ENCODE results near the gene STXBP6.

STXBP6 gene

DNA sequence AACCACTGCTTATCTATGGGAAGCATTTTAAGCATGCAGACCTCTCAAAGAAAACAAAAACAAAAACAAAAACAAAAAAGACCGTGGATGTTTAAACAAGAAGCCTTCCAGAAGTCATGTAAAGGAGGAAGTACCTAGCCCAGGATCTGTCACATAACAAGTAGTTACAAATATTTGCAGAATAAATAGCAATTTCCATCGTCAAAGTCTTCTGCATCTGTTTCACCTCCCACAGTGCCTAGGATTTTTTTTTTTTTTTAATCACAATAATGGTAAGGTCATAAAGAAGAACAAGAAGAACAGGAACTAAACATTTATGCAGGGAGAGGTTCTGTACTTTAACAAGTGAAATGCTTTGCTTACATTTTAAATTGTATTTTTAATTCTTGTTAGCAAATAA is 2.4 kb upstream of the STXBP6 start:
- DNase-seq (ENCODE audit: low read depth in 2 of 2): no peak

GRCh38 chr14:25050269-25051150 is 563 bp upstream of the STXBP6 start:
- no peak for DNase-seq (ENCODE audit: low read depth in 2 of 2)

DNA sequence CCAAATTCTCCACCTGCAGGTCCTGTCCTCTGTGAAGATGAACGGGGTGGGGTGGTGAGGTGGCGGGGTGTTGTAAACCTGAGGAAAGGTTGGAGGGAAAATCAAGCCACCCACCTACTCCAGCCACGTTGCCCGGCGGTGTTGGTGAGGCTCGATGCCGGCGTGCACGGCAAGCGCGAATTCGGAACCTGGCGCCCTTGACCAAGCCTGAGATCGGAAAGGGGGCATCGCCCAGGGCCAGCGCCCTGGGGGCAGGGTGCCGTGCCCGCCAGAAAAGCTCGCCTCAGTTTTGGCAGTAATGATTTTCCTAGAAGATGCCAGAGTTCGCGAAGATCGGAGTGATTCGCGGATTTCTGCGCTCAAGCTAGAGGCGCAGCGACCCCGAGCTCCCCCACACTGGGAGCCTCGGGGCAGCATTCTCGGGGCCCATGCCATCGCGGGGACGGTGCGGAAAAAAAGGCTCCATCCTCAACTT is 817 bp downstream of the STXBP6 start:
- no peak for DNase-seq (ENCODE audit: low read depth in 2 of 2)

GRCh38 chr14:25048170-25049016 is 1.6 kb downstream of the STXBP6 start:
- no peak for DNase-seq (ENCODE audit: low read depth in 2 of 2)

DNA sequence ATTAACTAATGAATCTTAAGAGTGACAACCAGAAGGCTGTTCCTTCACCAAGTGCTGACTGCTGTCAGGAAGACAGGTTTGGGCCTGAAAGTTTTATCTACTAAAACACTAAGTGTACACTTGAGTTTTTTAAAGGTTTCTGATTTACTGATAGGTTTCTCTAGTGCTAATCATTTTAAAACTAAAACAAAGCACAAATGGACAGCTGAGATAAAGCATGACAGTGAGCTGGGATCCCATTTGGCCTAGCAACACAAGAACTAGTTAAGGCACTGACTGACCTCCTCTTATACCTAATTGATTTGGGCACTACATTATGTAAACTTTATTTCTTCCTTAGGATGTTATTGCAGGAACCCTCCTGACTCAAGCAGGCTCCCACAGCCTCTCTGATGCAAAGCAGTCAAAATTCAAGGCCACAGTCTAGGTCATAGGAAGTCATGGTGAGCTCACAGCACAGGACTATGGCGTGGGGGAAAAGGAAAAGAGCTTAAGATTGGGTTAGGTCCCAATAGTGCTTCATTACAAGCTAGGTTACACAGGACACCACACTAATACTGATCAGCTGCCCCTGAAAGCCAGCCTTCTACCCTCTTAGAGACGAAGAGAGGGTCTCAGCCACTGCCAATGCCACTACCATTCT is 3.5 kb downstream of the STXBP6 start:
- no peak for DNase-seq (ENCODE audit: low read depth in 2 of 2)

GRCh38 chr14:25044106-25044698 is 5.7 kb downstream of the STXBP6 start:
- DNase-seq (ENCODE audit: low read depth in 2 of 2): no peak

DNA sequence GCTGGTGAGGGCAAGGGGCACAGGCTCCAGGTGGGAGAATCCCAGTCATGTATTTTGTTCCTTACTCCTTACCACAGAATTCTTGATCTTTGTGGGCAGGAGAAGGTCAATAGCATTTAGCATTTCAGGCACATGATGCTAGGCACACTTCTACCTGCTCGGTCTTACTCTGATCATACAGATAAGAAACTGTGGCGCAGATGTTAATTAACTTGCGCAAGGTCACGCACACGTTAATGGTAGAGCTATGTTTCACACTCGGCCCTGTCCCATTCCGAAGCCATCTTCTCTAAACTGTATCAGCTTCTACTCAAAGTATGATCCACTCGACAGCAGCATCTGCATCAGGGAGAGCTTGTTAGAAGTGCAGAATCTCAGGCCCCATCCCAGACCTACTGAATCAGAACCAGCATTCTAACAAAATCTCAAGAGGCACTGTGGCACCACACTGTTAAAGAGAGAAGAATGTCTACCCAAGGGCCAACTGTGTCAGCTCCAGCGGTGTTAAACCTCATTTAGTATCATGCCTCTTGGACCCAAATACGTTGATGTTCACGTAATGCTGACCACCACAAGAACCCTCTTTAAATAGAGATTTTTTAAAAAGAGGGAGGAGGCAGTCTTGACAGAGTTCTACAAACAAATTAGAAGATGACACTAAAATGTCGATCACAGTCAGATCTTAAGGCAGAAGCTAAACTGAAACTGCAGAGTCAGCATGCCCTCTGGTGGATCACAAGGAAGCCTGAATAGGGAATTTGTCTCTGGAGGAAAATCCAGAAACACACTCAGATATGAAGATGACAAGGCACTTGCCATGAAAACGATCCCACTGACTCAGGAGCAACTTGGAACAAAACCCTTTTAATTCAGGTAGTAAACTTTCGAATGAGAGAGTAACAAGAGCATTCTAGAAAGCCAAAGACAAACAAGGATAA is 7.3 kb downstream of the STXBP6 start:
- DNase-seq (ENCODE audit: low read depth in 2 of 2): no peak

DNA sequence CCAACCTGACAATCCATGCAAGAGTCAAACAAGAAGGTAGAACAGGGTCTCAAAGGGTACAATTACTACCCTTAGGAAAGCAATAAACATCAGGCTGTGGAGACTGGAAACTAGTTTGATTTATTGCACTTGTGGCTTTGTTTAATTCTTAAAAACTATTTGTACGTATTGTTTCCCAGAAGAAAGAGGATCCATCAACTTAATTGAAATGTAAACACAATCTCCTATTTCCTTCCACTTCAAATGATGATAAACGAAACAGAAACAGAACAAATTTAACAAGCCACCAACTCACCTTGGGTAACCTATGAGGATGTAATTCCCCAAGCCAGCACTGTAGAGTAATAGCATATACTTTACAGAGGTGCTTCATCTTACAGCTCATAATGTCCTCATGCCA is 8.0 kb downstream of the STXBP6 start:
- no peak for DNase-seq (ENCODE audit: low read depth in 2 of 2)

DNA sequence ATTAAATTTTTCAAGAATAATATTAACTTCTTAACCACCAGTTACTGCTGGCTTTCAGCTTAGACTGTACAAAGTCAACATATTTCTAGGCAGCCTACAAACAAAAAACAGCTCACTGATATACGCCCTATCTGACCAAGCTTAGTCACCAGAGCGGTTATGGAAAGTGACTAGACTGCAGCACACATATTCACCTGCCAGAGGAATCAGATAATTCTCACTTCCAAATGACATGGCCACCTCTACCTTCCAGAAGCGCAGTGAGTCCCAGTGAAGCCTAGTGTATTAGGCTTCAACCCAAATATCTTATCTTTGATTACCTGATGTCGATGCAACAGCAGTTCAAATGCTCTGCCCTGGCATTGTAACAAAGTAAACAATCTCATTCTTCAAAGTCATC is 8.5 kb downstream of the STXBP6 start:
- DNase-seq (ENCODE audit: low read depth in 2 of 2): no peak

GRCh38 chr14:25039933-25040332 is 10.0 kb downstream of the STXBP6 start:
- no peak for DNase-seq (ENCODE audit: low read depth in 2 of 2)

DNA sequence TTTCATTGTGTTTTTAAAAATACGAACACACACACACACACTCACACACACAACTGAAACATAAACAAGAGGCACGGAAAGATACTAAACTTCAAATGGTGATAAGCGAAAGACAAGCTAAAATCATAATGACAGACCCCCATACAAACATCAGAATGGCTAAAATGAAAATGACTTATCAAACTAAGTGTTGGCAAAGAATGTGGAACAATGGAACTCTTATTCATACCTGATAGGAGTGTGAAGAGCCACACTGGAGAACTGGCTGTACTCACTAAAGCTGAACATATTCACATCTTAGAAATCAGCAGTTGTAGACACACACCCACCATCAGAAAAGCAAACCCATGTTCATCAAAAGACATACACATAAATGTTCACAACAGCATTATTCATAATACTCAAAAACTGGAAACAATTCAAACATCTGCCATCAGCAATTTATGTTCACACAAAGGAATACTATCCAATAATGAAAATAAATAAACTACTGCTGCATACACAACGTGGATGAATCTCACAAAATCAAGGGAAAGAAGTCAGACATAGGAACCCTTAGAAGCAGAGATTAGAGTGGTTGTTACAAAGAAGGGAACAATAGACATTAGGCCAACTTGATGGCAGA is 11.8 kb downstream of the STXBP6 start:
- DNase-seq (ENCODE audit: low read depth in 2 of 2): no peak

- no peak for DNase-seq (ENCODE audit: low read depth in 2 of 2)
Observed at GRCh38 chr14:25037032-25037431, 12.9 kb downstream of the STXBP6 start.

DNA sequence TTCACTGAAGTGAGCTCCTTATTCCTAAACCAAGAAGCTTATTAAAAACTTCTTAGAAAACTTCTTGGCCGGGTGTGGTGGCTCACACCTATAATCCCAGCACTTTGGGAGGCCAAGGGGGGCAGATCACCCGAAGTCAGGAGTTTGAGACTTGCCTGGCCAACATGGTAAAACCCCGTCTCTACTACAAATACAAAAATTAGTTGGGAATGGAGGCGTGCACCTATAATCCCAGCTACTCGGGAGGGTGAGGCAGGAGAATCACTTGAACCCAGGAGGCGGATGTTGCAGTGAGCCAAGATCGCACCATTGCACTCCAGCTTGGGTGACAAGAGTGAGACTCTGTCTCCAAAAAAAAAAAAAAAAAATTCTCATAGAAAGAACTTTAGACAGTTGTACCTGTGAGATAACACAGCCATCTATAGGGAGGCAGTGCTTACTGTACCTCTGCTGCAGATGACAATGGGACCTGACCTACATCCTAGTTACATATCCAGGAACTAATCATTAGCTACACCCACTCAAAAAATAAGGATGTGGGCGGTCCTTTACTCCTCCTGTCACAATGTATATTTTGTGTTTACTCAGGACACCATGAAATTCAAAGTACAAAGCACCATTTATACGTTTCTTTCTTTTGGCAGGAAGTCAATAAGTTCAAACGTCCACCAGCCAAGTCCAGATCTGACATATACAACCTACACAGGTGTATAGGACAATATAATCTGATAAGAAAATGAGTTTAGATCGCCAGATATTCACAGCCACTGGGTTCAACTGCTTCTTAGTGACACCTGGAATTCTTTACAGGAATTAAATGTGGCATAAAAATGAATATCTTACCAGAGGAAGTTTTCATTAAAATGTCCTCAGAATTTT is 14.9 kb downstream of the STXBP6 start:
- DNase-seq (ENCODE audit: low read depth in 2 of 2): no peak

GRCh38 chr14:25033358-25033757 is 16.6 kb downstream of the STXBP6 start:
- DNase-seq (ENCODE audit: low read depth in 2 of 2): no peak

DNA sequence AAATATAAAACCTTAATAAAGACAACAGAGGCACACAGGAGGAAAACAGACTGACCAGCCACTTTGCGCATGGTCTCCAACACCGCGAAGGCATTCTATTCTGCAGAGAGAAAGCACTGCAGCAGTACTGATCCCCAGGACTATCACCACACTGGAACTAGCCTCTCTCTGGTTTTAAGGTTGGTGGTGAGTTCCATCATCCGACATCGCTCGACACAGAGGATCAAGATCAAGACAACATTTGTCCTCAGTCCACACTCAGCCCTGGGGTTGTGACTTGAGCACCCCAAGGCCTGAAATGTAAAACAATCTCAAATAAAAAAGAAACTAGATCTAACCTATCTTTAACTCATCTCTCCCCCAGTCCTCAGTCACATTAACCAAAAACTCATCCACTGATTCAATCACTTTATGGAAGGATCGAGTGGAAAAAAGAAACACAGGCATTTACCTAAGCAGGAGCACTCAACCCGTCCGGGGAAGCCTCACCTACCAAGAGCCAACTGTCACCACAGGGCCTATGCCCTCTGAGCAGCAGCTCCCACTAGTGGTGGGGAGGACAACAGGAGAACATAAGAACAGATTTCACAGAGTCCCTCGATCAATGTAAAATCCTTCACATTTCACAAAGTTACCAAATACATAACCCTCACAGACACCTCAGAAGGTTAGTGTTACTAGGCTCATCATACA is 17.7 kb downstream of the STXBP6 start:
- no peak for DNase-seq (ENCODE audit: low read depth in 2 of 2)

DNA sequence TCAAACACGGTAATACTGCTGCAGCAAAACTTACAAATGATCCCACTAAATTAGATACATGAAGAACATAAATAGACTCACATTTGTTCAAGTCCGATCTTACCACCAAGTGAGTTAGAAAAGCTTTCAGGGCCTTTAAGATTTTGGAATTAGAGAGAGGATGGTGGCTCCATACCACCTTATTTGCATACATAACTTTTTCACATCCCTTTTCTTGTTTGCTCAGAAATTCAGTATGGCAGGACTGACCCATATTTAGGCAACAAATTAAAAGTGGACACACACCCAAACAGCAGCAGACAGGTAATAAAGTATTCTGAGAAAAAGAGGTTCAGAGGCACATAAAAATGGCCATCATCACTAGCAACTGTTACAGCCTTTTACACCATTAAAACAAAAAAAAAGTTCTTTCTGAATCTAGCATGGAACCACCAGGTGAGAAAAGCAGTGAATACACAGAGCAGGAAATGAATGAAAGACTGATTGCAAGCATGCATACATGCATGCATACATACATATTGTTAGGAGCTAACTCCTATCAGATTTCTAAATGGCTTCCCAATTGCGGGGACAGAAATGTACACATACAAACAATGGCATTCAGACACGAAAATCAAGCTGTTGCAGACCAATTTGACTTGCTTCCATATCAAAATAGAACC is 23.3 kb downstream of the STXBP6 start:
- DNase-seq (ENCODE audit: low read depth in 2 of 2): no peak

DNA sequence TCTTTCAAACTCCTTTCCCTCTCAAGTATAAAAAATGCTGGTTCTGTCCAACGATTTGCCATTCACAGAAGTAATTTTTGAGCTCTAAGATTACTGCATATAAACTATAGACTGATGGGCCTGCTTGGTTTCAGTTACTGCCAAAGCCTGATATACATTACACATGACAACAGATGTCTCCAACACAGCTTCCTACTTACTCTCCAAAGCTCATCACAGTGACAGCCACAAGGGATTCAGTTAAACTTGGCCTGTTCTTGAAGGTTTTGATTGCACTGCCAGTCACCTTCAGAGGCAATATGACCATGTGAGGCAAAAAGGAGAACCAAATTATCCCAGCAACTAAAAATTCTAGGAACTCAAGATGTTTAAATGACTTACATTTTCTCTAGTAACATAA is 30.1 kb downstream of the STXBP6 start:
- no peak for DNase-seq (ENCODE audit: low read depth in 2 of 2)

DNA sequence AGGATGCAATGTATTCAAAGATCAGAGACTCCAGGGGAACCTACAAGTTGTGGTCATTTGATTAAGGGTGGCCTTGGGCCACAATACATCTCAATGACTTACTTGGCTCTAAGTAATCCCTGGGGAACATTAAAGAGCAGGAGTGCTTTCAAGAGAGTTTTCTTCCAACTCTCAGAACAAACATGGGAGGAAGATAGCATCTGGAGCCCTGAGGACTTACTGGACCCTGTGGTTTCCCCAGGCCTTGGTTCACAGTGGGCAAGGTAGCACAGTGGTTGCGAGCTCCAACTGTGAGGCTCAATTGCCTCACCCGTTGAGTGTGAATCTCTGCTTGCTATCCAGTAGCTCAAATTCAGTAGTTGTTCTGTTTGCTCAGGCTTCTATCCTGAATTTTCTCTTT is 32.4 kb downstream of the STXBP6 start:
- no peak for DNase-seq (ENCODE audit: low read depth in 2 of 2)
